Smooth muscle cell of the coronary artery (primary cell): ENCODE data around the gene AADACL4. TPM values are rescaled to one million over a fixed set of nuclear protein-coding genes. Genes with fewer than 3 reads are reported as not detected.

Experiments
- total RNA-seq: library from RNA; depleted of rRNA; stranded (reverse); fragments of >200 nt; gene quantifications from 2 replicates; pipeline ENCODE4 v1.2.3, GENCODE V29; 2014; ENCODE audit warnings: low replicate concordance

AADACL4 gene
- not detected in 2 replicates for total RNA-seq

GRCh38 chr1:12643785-12644184, at the start of gene AADACL4:
Gene AADACL4, plus strand, starts transcription at chr1:12644085. Its CDS starts 462 bp downstream, at chr1:12644547.

GRCh38 chr1:12617901-12618660, 25.8 kb upstream of the AADACL4 start, which contains the start of gene DHRS3:
Gene DHRS3, minus strand, starts transcription at chr1:12618210. Its CDS starts 862 bp downstream, at chr1:12617348.

GRCh38 chr1:12715896-12716437, 72.1 kb downstream of the AADACL4 start, which contains the start of gene AADACL3:
Gene AADACL3, plus strand, starts transcription at chr1:12716110. Its CDS starts 67 bp downstream, at chr1:12716177.

Other genes with a start within 250 kb of the AADACL4 start
- gene DHRS3, start 25.9 kb upstream of the AADACL4 start, total RNA-seq: 31.7 and 446 TPM in 2 replicates
- not detected in 2 replicates for gene AADACL3, start 72.0 kb downstream of the AADACL4 start, total RNA-seq
- not detected in 2 replicates for gene CFAP107, start 102.1 kb downstream of the AADACL4 start, total RNA-seq
- not detected in 2 replicates for gene PRAMEF12, start 129.7 kb downstream of the AADACL4 start, total RNA-seq
- gene PRAMEF1, start 147.3 kb downstream of the AADACL4 start, total RNA-seq: not detected in 2 replicates
- gene PRAMEF11, start 187.3 kb downstream of the AADACL4 start, total RNA-seq: not detected in 2 replicates
- gene HNRNPCL1, start 204.6 kb downstream of the AADACL4 start, total RNA-seq: not detected in 2 replicates
- not detected in 2 replicates for gene PRAMEF2, start 213.0 kb downstream of the AADACL4 start, total RNA-seq
- gene PRAMEF4, start 242.1 kb downstream of the AADACL4 start, total RNA-seq: not detected in 2 replicates